GM18517 (cell line): ENCODE measurements around the gene ATP8A2.

Experiments used
- ATAC-seq: cut with Tn5 transposase; IDR thresholded peaks from one replicate; pipeline ENCODE4 v1.9.1; 2021; ENCODE audit warnings: mild to moderate bottlenecking, moderate library complexity; ENCODE audit not compliant: unreplicated experiment

Gene ATP8A2

DNA sequence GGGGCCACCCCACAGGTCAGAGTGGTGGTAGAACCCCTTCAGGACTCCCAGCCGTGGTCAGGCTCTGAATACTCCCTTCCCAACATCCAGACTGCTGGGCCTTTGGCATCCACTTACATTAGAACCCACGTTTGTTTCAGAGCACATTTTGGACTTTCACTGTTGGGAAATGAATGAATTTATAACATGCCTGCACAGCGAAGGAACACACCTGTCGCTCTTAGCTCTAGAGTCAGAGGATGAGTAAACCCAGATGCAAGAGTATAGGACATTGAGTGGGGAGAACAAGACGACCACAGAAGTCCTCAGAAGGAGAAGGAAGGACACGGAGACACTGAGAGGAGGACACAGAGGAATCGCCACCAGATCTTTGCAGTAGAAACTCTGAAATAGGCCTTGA is 649.1 kb downstream of the ATP8A2 start:
- no peak for ATAC-seq

DNA sequence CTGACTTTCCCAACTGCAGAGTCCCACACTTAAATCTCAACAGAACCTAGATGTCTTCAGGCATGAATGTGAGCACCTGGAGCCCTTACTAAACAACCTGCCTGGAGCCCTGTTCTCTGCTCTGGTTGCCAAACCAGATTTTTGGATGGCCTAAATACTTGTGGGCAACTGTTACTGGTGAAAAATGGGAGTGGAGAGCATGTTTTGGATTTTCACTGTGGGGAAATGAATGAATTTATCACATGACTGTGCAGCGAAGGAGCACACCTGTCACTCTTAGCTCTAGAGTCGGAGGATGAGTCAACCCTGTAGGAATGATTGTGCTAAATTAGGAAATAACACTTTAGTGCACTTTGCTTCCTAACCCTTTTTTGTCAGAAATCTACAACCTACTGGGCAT is 649.7 kb downstream of the ATP8A2 start:
- ATAC-seq: no peak

DNA sequence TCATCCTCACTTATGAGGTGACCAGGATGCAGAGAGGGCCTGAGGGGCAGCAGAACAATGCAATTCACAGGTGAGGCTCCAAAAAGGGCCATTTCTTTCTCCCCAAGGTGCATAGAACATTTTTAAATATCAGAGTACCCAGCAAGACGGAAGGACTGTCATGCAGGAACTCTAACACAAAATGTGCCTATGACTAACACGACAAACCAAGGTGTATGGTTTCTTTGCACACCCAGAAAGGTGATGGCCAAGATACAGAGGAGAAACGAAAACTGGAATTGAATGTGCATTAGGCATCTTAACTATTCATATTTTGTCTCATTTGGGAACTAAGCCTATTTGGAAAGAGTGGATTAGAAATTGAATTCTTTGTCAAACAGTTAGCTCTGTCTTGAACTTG is 650.2 kb downstream of the ATP8A2 start:
- ATAC-seq: no peak

DNA sequence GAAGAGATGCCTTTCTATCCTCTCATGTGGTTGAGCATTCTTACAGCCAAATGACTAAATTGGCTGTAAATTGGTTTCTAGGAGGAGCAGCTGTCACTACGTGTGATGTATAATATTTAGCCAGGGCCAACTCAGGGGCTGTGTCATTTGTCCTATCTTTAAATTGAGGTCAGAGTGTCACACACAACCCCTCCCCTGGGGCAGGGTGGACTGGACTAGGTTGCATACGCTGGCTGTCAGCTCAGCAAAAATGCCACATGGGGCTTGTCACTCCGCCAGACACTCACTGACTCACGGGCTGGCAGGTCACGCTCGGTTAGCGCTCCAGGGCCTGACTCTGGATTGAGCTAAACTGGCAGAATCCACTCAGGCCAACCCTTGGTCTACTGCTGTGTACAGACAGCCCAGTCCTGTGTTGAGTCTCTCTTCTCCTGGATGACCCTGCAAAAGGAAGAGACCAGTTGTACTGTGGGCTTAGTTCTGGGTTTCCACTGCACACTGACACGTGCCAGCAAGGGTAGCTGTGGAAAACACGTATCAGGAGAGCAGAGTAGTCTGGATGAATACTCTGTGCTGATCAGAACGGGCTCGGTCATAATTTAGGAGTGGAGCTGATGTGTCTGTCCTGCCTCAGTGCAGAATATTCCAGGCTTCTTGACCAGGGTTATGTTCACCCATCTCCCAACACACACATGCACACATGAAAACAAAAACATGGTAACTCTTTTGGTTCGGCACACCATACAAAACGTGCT is 650.9 kb downstream of the ATP8A2 start:
- ATAC-seq: no peak

DNA sequence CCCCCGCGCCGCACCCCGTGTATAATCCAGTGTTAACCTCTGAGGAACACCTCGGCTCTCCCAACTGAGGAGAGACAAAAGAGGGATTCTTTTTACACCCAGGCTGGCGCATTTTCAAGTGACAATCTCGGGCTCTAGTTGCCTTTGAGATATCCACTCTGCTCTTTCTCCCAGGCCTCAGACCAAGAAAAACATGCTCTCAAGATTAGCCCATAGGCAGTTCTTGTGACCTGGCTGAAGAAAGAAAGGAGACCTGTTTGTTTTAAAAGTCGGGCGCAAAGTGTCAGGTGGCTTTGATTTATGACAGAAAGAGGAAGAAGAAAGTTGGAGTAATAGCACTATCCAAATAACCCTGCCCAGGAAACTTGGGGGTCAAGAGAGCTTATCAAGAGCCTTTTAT is 652.8 kb downstream of the ATP8A2 start:
- no peak for ATAC-seq

DNA sequence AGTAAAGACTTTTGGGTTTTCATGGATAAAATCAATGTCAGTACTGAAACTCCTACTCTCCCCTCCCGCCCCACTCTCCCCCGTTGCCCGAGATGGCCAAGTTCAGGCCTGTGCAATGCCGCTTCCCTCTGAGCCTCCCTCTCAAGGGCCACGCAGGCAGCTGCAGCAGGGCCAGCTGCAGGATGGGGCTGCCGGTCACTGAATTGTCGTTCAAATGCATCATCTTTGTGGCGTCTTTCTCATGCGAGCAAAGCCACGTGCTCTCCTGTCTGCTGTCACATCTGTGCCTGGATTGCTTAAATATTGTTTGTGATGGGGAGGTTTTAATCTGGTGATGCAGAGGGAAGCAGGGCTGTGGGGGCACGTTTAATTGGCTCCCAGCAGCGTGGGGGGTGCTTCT is 653.4 kb downstream of the ATP8A2 start:
- ATAC-seq: no peak

DNA sequence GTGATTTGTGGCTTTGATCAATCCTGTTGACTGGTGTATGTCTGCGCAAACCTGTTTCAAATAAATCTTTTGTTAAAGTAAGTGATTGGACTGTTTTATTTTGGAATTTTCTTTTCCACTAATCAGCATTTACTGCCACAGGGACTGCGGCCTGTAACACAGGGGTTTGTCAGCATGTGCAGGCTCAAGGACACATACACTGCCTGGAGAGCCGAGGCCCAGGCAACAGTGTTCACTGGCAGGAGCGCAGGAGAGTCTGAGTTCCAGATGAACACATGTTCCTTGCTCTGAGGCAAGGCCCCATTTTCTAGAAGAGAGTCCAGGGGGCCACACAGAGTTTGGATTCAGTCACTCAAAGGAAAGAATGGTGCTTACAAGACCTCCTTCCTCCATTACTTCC is 654.0 kb downstream of the ATP8A2 start:
- ATAC-seq: no peak

DNA sequence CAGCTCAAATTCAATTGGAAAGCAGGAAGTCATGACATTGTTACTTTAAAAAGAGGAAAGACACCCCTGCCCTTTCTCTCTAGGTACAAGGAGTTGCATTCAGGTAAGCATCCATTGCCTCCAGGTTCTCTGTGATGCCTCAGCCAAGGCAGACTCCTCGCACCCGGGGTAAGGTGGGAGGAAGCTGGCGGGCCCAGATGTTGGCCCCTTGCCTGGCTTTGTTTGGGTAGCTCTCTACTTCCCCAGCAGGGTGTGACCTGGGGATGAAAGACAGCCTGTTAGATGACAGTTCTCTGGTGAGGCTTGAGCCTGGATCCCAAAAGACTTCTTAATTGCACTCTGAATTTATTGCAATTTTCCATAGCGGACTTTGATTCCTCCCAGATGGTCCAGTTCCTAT is 654.4 kb downstream of the ATP8A2 start:
- no peak for ATAC-seq

DNA sequence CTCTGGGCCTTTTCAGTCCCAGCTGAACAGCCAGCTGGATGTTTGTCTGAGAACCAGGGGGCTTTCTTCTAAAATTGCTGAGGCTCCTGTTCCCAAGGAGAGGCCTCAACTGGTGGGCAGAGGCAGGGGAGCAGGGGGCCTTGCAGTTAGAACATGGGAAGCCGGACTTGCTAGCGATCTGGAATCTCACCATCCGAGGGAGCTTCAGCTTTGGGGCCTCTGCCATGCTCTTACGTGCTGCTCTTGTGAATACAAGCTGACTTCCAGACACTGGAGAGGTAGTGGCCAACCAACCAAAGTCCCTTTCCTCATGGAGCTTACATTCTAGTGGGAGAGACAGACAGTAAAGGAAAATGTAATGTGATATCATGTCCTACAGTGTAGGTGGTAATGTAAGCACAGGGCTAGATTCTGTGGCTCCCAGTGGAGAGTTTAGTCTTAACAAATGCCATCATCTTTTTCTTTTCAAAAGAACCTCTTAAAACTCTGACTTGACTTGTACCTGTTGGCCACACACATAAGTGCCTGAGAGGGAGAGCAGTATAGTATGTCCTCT is 657.9 kb downstream of the ATP8A2 start:
- ATAC-seq: no peak

DNA sequence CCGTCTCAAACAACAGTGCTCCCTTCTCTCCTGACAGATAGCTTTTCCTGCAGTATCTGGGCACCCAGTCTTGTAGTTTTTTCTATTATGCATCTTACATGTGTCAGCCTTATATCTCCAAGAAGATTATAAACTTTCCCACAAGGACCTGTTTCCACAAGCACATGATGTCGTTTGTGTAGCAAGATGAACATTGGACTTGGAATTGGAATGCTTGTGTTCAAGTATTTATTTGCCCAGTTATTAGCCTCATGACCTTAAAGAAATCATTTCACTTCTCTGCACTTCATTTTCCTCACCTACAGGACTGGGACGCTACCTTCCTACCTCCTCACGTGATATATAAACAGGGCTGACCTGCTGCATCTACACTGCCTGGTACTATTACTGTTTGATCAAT is 658.6 kb downstream of the ATP8A2 start:
- ATAC-seq: no peak

DNA sequence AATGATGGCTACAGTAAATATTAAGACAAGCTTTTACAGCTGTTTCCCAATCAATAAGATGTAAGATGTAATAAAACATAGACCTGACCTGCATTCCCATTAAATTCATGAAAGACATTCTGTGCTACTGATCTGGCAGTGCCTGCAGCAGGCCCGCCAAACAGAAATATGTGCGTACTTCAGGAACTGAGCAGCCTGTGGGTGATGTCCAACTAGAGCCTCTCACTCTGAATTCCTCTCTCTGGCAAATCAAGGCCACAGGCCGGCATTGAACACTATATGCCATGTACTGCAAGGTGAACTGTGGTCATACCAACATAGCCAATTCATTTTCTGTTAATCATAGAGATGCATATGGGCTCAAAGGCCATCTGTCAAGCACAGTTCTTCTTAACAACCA is 662.2 kb downstream of the ATP8A2 start:
- no peak for ATAC-seq

DNA sequence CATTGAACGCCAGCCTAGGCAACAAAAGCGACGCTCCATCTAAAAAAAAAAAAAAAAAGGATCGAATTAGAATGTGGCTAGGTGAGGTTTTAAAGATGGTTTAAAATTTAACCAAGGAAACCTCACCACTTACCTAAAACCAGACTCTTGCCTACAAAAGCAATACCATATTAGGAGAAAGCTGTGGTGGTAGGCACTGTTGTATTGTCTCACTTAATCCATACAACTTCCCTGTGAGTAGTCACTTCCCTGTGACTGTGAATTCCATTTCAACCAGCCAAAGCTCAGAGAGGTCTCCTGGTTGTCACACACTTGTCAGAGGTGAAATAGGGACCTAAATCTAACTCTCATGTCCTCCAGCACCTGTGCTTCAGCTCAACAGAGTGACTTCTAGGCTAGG is 664.6 kb downstream of the ATP8A2 start:
- ATAC-seq: no peak

DNA sequence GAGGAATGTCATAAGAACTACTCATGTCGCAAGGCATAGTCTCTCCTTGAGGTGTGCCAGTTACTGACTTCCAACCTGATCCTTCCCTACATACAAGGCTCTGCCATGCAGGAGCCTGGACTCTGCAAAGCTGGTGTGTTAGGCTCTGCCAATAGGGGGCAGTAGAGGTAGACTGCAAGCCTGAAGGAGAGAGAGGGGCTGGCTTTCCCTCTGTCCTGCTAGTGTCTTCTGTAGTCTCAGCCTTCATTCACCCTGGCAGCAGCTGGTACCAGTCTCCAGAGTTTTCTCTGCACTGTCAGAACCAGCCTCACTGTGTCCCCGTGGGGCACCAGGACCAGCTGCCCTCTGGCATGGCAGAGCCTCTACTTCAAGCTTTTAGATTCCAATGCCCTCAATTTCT is 665.5 kb downstream of the ATP8A2 start:
- ATAC-seq: no peak

DNA sequence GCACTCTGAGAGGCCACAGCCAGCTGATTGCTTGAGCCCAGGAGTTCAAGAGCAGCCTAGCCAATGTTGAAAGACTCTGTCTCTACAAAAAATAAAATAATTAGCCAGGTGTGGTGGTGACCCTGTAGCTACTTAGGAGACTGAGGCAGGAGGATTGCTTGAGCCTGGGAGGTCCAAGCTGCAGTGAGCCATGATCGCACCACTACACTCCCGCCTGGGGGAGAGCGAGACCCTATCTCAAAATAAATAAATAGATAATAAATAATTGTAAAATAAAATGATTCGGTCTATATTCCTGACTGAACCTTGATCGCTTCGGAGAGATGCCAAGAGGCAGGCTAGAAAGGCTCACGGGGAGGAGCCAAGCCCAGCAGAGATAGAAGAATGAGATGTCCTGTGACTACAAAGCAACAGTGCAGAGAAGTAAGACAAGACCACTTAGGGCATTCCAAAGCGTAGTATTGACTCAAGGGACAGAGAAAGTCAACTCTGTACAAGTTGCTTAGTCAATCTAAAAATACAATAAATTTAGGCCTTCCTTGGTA is 667.2 kb downstream of the ATP8A2 start:
- ATAC-seq: no peak

DNA sequence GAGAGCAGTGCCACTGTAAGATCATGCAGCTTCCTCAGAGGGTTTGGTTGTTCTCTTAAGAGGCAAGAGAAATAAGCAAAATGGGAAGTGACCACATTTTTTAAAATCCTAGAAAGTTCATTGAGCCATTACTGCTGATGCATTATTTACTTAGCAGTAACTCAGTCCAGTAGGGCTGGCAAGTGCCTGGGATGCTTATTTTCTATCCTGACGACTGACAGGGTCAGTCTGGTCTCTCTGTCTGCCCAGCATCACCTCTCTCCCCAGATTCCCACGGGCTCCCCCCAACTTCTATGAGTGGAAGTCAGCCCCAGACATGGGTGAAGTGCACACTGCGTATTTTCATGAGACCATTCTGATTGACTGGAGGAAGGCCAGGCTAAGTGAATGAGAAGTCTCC is 669.7 kb downstream of the ATP8A2 start:
- no peak for ATAC-seq

DNA sequence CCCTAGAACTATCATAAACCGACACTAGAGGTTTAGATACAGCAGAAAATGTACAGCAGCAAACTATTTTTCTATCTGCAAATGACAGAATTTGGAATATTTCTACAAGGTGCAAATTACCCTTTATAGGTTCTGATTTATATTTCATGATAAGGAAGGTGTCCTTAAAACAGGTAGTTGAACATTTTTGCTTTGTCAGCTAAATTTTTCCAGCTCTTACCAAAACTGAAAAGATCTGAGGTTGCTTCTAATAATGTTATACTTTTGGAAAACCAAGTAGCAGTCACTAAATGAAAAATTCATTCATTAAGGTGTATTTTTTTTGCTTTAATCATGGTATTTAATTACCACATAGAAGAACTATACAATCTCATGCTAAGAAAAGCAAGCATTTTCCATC is 671.0 kb downstream of the ATP8A2 start:
- no peak for ATAC-seq

DNA sequence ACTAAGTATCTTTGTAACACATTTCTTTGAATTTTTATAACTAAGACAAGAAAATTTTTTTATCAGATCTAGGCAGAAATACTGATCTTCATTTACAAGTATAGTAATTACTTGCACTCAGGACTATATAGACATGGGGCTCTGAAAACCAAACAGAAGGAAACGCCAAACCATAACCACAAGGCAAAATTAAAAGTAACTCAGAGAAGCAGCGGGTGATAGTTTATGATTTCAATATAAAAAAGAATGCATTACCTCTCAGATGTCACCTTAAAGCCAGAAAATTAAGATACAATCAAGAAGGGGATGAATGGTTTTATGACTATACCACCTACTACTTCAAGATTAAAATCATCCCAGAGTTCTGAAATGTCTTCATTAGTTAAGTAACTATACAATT is 673.4 kb downstream of the ATP8A2 start:
- no peak for ATAC-seq

DNA sequence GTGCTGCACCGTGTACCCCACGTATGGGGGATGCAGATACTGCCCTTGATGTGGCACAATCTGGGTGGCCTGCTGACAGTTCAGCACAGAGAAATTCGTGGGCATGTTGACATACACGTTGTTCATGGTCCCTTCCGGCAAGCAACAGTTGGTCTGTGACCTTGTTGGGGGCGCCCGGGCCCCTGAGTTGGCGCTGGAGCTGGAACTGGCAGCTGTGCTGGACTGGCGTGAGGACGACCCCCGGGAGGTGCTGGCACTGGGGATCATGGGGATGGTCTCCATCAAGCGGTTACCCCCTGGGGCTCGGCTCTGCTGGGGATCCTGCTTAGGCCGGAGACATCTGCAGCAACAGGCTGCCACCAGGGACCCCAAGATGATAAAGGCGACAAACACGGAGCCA is 674.9 kb downstream of the ATP8A2 start:
- ATAC-seq: no peak

DNA sequence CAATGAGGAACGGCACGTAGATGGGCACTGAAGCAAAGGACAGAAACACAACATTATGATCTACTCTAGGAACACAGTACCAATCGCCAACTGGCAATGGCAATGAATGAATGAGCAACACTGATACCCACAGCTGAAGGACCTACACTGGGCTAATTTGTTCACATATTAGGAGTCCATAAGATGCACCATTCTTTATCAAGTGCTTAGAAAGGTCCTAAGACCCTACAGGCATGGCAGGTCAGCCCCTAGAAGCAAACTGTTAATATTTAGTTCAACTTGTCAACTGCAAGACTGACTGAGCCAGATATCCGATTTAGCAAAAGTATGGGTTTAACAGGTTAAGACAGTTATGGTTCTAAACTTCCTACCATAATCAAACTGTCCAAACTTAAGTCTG is 675.3 kb downstream of the ATP8A2 start:
- ATAC-seq: no peak

DNA sequence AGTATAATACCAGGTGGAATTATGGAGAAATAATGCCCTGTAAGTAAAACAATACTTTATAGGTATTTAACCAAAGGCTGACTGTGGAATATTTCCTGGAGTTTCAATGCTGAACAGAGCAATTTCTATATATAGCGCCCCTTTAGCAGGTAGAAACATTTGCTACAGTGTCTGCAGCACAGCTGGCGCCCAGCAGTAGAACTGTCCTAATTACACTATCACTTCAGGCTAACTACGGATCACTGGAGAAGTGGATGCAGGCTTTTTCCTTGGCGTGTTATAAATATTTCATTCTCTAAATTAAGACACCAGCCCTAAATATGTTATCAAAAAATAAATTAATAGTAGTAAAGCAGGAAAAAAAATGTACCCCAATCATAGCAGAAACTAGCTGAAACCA is 677.0 kb downstream of the ATP8A2 start:
- no peak for ATAC-seq

DNA sequence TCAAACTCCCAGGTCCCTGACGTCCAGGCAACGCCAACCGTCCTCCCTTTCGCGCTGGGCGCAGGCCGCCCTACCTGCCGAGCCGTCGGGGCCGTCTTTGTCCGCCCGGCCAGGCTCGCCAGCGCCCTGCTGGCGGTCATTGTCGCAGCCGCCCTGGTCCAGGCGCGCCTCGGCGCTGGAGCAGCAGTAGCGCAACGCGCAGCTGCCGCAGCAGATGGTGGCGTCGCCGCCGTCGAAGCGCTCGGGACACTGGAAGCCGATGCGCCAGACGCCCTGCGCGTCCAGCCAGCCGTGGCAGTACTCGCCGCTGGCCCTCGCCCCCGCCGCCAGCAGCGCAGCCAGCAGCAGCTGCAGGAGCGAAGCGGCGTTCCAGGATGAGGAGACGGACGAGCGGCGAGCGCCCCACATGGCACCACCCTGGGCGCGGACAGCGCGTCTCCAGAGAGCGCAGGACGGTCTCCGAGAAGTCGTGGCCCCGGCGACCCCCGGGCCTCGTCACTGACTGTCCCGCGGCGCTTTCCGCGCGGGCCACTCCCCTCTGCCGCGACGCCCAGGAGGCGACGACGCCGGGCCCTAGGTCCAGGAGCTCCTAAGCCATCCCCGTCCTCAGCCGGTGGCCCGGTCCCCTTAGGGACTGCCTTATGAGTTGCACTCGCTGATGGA is 678.9 kb downstream of the ATP8A2 start:
- no peak for ATAC-seq

DNA sequence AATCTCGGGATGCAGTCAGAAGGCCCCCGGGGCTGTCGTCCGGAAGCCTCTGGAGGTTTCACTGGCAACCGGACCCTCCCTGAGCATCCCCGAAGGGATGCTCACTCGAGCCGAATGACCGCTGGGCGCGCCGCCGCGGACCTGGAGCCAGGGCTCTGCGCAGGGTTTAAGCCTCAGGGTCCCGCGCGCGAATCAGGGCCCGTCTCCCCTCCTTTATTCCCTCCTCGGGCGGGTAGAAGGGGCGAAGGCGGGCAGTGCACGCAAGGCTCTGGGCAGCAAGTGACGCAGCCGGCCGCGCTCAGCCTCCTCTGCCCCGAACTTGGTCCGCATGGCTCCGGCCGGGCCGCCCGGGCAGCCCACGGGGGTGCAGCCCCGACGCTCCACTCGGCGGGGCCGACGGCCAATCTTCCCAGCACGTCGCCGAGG is 679.5 kb downstream of the ATP8A2 start:
- ATAC-seq: no peak
